K562 (cell line): ENCODE results near the gene NT5C3B. TPM values are rescaled to one million over a fixed set of nuclear protein-coding genes. Genes with fewer than 3 reads are reported as not detected.

ENCODE experiments used
- BRF2 ChIP-seq: IDR thresholded peaks from 3 replicates; pipeline ENCODE4 v1.6.1; 2011; ENCODE audit warnings: borderline replicate concordance, mild to moderate bottlenecking; ENCODE audit not compliant: insufficient read length, insufficient read depth
- CC2D1A ChIP-seq: fragments of 450-650 bp; IDR thresholded peaks from 2 replicates; pipeline ENCODE4 v1.6.1; 2017; ENCODE audit warnings: mild to moderate bottlenecking
- DPF2 ChIP-seq: fragments of 450-650 bp; IDR thresholded peaks from 2 replicates; pipeline ENCODE4 v1.6.1; 2016
- EP400 ChIP-seq: fragments of 450-650 bp; IDR thresholded peaks from 2 replicates; pipeline ENCODE4 v1.6.1; 2017; ENCODE audit warnings: antibody characterized with exemption, mild to moderate bottlenecking, moderate library complexity
- FOXJ2 ChIP-seq: fragments of 200-800 bp; sonication (Bioruptor generic); IDR thresholded peaks from 2 replicates; pipeline ENCODE4 v1.6.1; 2016; ENCODE audit warnings: missing genetic modification characterization, missing compliant biosample characterization
- HES1 ChIP-seq: fragments of 450-650 bp; IDR thresholded peaks from 2 replicates; pipeline ENCODE4 v1.6.1; 2016; ENCODE audit warnings: low read depth, mild to moderate bottlenecking, moderate library complexity
- HLTF ChIP-seq: fragments of 450-650 bp; IDR thresholded peaks from 2 replicates; pipeline ENCODE4 v1.6.1; 2016
- HNRNPH1 ChIP-seq: fragments of 200-400 bp; formaldehyde crosslinking; optimal IDR thresholded peaks from 2 replicates; pipeline ENCODE3; 2017; ENCODE audit warnings: low read depth, mild to moderate bottlenecking, low read length, moderate library complexity
- IFI16 ChIP-seq: fragments of 250-450 bp; sonication (Bioruptor Pico); IDR thresholded peaks from 2 replicates; pipeline ENCODE4 v2.1.2; 2022; ENCODE audit warnings: mild to moderate bottlenecking, inconsistent platforms
- NFRKB ChIP-seq: fragments of 450-650 bp; IDR thresholded peaks from 2 replicates; pipeline ENCODE4 v1.6.1; 2016; ENCODE audit warnings: low read depth
- NR2F6 ChIP-seq: fragments of 450-650 bp; formaldehyde crosslinking; IDR thresholded peaks from 2 replicates; pipeline ENCODE4 v1.4.0; 2020; ENCODE audit warnings: mild to moderate bottlenecking
- PKNOX1 ChIP-seq: fragments of 450-650 bp; IDR thresholded peaks from 2 replicates; pipeline ENCODE4 v1.6.1; 2016
- POLR2G ChIP-seq: fragments of 200-400 bp; formaldehyde crosslinking; IDR thresholded peaks from 2 replicates; pipeline ENCODE4 v1.6.1; 2017; ENCODE audit warnings: low read depth, mild to moderate bottlenecking, antibody characterized with exemption, low read length, moderate library complexity
- RB1 ChIP-seq: fragments of 450-650 bp; IDR thresholded peaks from 2 replicates; pipeline ENCODE4 v1.6.1; 2017; ENCODE audit warnings: low read depth, mild to moderate bottlenecking
- SOX6 ChIP-seq: fragments of 450-650 bp; IDR thresholded peaks from 2 replicates; pipeline ENCODE4 v1.6.1; 2014; ENCODE audit warnings: mild to moderate bottlenecking
- SUPT5H ChIP-seq: fragments of 450-650 bp; IDR thresholded peaks from 2 replicates; pipeline ENCODE4 v1.6.1; 2016
- TBL1XR1 ChIP-seq, 2 experiments: IDR thresholded peaks; 2 replicates each; pipeline ENCODE4 v1.6.1; 2012; ENCODE audit warnings: improper control_type of control experiment in 2 of 2, low read length in 2 of 2, mild to moderate bottlenecking in 1 of 2
- THAP12 ChIP-seq: fragments of 250-450 bp; sonication (Bioruptor Pico); IDR thresholded peaks from 2 replicates; pipeline ENCODE4 v1.9.0; 2021; ENCODE audit warnings: mild to moderate bottlenecking, inconsistent platforms
- ZFP30 ChIP-seq: fragments of 250-450 bp; sonication (Bioruptor Pico); IDR thresholded peaks from 2 replicates; pipeline ENCODE4 v1.8.0; 2022; ENCODE audit warnings: moderate library complexity, mild to moderate bottlenecking, inconsistent platforms, borderline replicate concordance
- ZFX ChIP-seq: sonication (generic); formaldehyde crosslinking; IDR thresholded peaks from 2 replicates; pipeline ENCODE4 v1.8.0; 2022; ENCODE audit warnings: mild to moderate bottlenecking, missing genetic modification reagents, moderate library complexity
- ZNF232 ChIP-seq: sonication (generic); formaldehyde crosslinking; IDR thresholded peaks from 2 replicates; pipeline ENCODE4 v1.8.0; 2022; ENCODE audit warnings: mild to moderate bottlenecking, missing genetic modification reagents
- ZNF764 ChIP-seq: fragments of 250-450 bp; sonication (Bioruptor Pico); IDR thresholded peaks from 2 replicates; pipeline ENCODE4 v1.4.0; 2020; ENCODE audit warnings: low read depth, mild to moderate bottlenecking, moderate library complexity
- polyA plus RNA-seq, 8 experiments: library from polyadenylated mRNA; depleted of rRNA in 4 of 8; stranded (reverse) in 5 of 8; unstranded in 3 of 8; fragments of >200 nt; fragmentation: Nextera tagmentation in 2 of 8; fragmentation: Illumina TruSeq in 1 of 8; extraction: Ambion mirVana in 2 of 8; extraction: Trizol in 1 of 8; gene quantifications; 2 replicates each; pipeline versions ENCODE4 v1.2.1 to v1.2.3, GENCODE V29; 2011 to 2014; ENCODE audit warnings: inconsistent platforms in 1 of 8, missing spikeins in 1 of 8
- total RNA-seq, 7 experiments: library from RNA; depleted of rRNA in 6 of 7; stranded (reverse); fragments of >200 nt in 6 of 7; fragmentation: Illumina TruSeq in 2 of 7; extraction: Trizol in 2 of 7; gene quantifications; 2 replicates each; pipeline versions ENCODE4 v1.2.1 to v1.2.3, GENCODE V29; 2011 to 2021; ENCODE audit warnings: low replicate concordance in 1 of 7
- TF ChIP-seq, protein P1 (sequence below): sonication (generic); formaldehyde crosslinking; IDR thresholded peaks from 2 replicates; pipeline ENCODE4 v1.8.1; 2022; ENCODE audit warnings: missing genetic modification reagents

NT5C3B gene
- total and polyA plus RNA-seq, 9 of the 15 experiments (the other 6 are each of a cell fraction or from before 2014, with no cell fraction given): 2.0 to 166 (median 85.0) TPM

DNA sequence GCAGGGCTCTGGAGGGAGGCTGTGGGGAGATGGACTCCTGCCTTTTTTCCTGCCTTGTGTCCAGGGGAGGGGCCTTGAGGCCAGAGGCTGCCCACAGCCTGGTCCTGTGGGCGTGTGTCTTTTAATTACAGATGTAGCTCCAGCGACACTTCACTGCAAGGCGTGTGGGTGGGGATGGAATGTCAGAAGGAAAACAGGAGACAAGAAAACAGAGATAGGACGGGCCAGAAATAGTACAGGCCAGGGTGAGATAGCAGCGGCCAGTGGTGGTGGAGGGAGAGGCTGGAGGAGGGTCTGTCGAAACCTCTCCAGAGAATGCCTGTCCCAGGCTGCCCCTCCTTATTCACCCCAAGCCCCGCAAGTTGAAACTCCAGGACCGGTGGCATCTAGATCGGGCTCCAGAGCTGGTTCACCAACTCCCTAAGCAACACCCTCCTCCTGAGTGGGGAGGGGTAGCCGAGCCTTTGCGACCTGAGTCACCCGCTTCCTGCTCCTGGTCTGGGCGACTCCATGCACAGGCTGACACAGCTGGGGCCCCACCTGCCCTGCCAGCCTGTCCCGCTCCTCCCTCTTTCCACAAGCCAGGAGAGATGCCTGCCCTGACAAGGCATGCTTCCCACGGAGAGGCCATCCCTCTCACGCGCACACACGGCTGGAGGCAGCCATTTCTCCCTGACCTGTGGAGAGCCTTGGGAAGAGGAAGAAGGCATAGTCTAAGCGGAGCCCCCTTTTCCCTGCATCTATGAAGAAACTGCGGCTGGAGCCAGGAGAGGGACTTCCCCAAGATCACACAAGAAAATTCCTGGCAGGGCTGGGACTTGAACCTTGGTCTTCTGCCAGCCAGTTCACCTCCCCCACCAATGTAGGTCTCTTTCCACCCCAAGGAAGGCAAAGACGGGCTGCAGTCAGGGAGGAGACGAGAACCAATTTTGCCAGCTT is 42.9 kb downstream of the NT5C3B start (continued):
- TF ChIP-seq ZNF764 (CRISPR knock-in tag) (no peak), SOX6 (peak; percentile 72), PKNOX1 (peak; percentile 65), NR2F6 (no peak), TBL1XR1 (IDR thresholded peaks at IDR 0.05; ENCODE audit: low read length in 2 of 2) (peak in 1 of 2 experiments; percentile 78; a peak in 2 of 4 replicates), ZNF232 (CRISPR knock-in tag) (no peak), HES1 (peak; percentile 23; the same call in 1 of the 2 replicates), CC2D1A (no peak), SUPT5H (peak; percentile 70), THAP12 (no peak), FOXJ2 (peak; percentile 32; the same call in 1 of the 2 replicates), ZFP30 (CRISPR knock-in tag) (no peak), RB1 (peak; percentile 33; the same call in 1 of the 2 replicates), HNRNPH1 (no peak), DPF2 (peak; percentile 85), POLR2G (peak; percentile 76), BRF2 (no peak), EP400 (peak; percentile 68), ZFX (CRISPR knock-in tag) (peak; percentile 40), HLTF (no peak), NFRKB (peak; percentile 80; the same call in 1 of the 2 replicates), IFI16 (CRISPR knock-in tag) (no peak)
- TF ChIP-seq, protein P1, sequence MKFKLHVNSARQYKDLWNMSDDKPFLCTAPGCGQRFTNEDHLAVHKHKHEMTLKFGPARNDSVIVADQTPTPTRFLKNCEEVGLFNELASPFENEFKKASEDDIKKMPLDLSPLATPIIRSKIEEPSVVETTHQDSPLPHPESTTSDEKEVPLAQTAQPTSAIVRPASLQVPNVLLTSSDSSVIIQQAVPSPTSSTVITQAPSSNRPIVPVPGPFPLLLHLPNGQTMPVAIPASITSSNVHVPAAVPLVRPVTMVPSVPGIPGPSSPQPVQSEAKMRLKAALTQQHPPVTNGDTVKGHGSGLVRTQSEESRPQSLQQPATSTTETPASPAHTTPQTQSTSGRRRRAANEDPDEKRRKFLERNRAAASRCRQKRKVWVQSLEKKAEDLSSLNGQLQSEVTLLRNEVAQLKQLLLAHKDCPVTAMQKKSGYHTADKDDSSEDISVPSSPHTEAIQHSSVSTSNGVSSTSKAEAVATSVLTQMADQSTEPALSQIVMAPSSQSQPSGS (CRISPR knock-in tag): no peak
